Right renal cortex interstitium (tissue), 3 donors: ENCODE results near the gene LCN9. TPM values are rescaled to one million over a fixed set of nuclear protein-coding genes. Genes with fewer than 3 reads are reported as not detected.
"Not testable (repeated sequence)": the region's sequence is repeated elsewhere in the genome, so short reads cannot be mapped to it uniquely, and the experiment has no call there.

ENCODE experiments used
- DNase-seq, 3 donors: peaks; one replicate each; pipeline ENCODE4 v3.0.0-alpha.2; 2013; ENCODE audit warnings: low read depth in 3 of 3, low spot score in 2 of 3
- polyA plus RNA-seq, 3 donors: library from polyadenylated mRNA; unstranded; fragments of 120-200 nt; gene quantifications; one replicate each; pipeline ENCODE4 v1.2.1, GENCODE V29; 2013; ENCODE audit not compliant: insufficient read length in 3 of 3

Gene LCN9
- polyA plus RNA-seq, 3 donors, result not detected

DNA sequence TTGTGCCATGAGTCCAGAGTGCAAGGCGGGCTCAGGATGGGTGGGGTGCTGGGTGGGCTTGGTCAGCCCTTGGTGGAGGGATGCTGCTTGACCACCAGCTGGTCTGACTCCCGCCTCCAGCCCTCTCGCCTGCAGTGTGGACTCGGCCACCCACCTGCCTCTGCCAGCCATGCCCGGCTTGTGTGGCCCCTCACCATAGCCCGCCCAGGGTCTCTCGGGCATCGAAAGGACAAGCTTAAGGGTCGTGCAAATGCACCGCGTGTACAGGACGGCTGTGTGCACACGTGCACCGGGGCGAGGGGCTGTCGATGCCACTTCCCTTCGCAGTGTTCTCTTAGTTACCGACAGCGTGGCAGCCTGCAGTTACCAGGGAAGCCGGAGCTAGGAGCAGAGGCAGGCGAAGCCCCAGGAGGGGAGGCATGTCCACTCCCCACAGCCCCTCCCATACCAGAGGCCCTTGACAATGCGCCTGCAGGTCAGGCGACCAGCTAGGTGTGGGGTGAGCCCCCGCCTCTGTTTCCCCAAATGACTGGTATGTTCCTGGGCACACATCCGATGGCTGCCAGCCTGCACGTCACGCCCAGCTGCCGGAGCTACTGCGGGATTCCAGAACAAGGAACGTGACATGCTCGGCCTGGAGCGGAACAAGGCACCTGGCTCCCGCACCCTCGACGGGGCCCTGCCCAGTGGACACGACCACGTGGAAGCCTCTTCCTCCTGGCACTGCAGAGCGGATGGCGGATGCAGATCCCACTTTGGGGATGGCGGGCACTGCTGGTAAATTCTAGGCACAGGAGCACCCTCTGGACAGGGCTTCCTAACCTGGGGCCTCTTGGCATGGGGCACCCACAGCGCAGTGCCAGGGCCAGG lies 7.8 kb downstream of the LCN9 start:
- DNase-seq, result no peak

DNA sequence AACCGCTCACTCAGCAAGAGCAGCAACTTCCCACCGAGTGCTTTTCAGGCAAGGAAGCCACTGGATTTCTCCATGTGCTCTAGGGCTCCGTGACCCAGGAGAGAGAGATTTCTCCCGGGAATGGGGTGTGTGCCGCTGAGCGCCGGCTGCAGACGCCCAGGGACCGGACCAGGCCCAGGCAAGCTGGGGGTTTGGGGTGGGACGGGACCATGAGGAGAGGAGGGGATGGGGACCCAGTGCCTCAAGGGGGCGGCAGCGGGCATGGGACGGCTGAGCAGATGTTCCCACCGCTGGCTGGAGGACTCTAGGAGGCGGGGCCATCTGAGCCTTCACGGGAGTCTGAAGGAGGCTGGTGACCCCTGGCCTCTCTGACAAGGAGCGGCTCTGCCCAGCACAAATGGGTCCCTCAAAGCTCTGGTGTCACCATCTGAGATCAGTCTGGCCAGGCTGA lies 8.5 kb downstream of the LCN9 start:
- no peak for DNase-seq

- DNase-seq, result not testable (repeated sequence)
Observed at GRCh38 chr9:135672786-135673185, 9.7 kb downstream of the LCN9 start.

- DNase-seq, result no peak
Observed at GRCh38 chr9:135673941-135674340, 10.8 kb downstream of the LCN9 start.

DNA sequence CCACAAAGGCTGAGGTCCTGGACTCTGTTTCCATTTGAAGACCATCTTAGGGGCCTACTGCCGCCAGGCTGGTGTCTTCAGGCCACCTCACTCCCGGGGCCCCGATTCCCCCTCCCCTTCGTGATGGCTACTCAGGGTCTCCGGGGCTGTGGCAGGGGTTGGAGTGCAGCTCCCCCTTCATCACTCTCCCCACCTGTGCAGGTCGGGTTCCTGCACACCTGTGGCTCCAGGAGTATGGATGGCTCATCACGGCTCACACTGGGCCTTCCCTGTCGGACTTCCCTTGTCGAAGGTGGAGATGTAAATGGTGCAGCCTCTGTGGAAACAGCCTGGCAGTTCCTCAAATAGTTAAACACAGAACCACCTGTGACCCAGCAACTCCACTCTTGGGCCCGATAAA lies 11.9 kb downstream of the LCN9 start:
- DNase-seq, result no peak

- DNase-seq, result no peak
Observed at GRCh38 chr9:135676891-135677290, 13.8 kb downstream of the LCN9 start.

DNA sequence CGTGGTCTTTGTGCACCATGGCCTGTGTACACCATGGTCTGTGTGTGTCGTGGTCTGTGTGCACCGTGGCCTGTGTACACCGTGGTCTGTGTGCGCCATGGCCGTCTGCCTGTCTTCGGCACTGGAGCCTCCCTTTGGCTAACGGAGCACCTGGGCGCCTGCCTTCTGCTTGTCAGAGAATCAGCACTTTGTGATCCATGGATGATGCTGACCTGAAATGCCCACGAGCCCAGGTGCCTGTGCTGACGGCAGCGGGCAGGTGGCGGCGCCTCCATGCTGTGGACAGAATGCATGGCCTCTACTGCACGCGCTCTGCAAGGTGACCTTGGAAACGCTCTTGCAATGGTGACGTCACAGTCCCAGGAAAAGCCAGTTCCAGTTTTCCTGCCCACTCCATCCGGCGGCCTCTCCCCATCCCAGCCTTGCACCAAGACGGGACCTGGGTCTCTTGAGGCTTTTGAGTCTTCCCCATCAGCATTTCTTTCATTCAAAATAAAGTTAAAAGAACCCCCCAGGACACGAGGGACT lies 14.6 kb downstream of the LCN9 start:
- no peak for DNase-seq

- DNase-seq, result no peak
Observed at GRCh38 chr9:135678236-135679017, 15.3 kb downstream of the LCN9 start.

DNA sequence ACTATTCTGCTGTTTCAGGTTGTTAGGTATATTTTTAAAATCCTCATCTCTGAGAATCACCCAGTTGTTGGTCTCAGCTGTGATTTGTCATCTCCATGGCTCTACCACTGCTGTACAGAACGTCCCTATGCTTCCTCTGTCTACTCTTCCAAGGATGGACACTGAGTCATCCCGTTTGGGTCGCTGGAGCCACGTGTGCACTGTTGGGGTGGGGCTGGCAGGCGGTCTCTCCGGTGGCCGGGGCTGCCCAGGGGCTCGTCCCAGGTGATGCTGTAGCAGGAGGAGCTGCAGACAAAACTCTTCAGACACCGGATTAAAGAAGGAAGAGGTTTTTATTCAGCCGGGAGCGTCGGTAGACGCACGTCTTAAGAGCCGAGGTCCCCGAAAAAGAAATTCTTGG lies 16.9 kb downstream of the LCN9 start:
- no peak for DNase-seq

- no peak for DNase-seq
Observed at GRCh38 chr9:135681161-135681560, 18.1 kb downstream of the LCN9 start.

- no peak for DNase-seq
Observed at GRCh38 chr9:135683401-135684034, 20.4 kb downstream of the LCN9 start.

- DNase-seq, result no peak
Observed at GRCh38 chr9:135684691-135685090, 21.6 kb downstream of the LCN9 start.

DNA sequence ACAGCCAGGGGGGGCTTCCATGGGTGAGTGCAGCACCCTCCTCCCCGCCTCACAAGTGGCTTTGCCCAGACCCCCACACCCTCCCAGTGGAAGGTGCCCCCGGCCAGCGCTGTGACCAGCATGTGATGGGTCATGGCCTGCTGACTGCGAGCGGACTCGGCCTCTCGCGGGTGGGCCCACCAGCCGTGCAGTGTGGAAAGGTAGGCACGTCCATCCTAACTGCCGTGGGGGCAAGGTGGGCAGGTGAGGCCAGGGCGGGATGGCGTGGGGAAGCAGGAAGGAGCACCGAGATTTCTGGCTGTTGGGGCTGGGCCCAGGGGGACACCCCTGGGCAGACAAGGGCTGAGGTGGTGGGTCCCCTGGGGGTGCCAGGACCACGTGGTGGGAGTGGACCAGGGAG lies 24.1 kb downstream of the LCN9 start:
- no peak for DNase-seq

- no peak for DNase-seq
Observed at GRCh38 chr9:135689011-135689410, 25.9 kb downstream of the LCN9 start.

GRCh38 chr9:135690836-135691570 lies 27.9 kb downstream of the LCN9 start:
- DNase-seq, result no peak

DNA sequence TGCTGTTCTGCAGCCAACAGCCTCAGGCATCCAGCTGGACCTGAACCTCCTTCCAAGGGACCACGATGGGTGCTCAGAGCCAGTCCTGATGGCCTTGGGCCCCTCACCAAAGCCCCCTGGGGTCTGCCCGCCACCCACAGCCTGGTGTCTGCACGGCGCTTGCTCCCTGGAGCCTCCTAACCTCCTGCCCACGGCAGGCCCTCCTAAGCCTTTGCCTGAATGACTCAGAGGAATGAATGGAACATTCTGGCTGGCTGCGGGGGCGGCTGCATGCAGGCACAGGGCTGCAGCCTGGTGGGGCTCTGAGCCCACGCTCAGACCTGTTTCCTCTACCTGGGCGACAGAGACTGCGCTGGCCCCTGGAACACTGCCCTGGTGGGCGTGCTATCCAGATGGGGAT lies 29.3 kb downstream of the LCN9 start:
- no peak for DNase-seq

DNA sequence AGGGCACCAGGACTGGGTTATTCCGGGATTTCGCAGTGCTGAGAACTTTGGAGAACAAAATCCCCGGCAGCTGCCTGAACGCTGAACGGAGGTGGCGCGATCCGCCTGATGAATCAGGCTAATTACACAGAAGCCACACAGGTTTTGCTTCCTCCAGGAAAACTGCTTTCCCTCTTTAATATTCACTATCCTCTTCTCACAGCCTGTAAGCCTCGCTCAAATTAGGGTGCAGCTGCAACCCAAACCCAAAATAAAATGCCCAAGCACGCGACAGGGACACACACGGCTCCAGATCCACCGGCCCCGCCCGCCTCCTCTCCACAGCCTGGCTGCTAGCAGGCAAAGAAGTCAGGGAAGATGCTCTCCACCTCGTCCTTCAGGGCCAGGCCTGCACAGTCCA lies 30.2 kb downstream of the LCN9 start:
- DNase-seq, result no peak

GRCh38 chr9:135693771-135694170 lies 30.7 kb downstream of the LCN9 start:
- no peak for DNase-seq

DNA sequence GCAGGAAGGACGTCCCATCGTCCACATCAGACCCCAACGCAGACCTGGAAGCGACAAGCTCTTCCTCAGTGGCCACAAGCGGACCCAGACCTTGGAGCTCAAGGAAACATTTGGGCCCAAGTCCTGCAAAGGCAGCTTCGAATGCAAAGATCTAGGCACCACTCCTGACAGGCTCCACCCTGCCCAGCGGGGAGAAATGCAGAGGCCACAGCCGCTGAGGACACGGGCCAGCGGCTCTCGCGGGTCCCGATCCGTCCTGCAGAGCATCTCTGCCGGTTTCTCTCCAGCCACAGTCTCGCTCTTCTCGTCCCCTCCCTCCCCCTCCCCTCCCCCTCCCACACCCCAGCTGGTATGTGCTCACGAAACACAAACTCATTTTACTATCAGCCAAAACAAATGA lies 31.3 kb downstream of the LCN9 start:
- no peak for DNase-seq

DNA sequence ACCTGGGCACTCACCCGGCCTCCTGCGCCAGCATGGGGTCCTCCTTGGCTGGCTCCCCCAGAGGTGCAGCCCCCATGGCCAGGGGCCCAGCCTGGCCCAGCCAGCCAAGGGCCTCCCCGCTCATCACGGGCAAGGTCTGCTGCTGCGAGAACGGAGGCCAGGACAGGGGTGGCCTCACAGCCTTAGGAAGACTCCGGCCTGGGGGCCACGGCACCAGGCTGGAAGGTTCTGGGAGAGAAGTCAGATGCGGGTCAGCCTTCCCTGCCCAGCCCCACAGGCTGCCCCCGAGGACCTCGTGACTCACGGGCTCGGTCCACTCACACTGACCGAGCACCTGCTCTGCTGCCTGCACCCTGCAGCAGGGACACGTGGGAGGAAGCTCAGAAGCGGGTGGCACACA lies 31.9 kb downstream of the LCN9 start:
- DNase-seq, result no peak

GRCh38 chr9:135695642-135696041 lies 32.5 kb downstream of the LCN9 start:
- DNase-seq, result no peak
